Measurements from ENCODE around the gene PARP16. TPM values are rescaled to one million over a fixed set of nuclear protein-coding genes. Genes with fewer than 3 reads are reported as not detected.

Gene PARP16
- total RNA-seq, 1 donor from 2014 or later, result 12.4 TPM

Other genes with a start within 250 kb of the PARP16 start
- gene SLC51B, start 241.5 kb downstream of the PARP16 start, total RNA-seq, result 0.37 TPM
- 17.5 TPM for gene RASL12, start 218.9 kb downstream of the PARP16 start, total RNA-seq
- gene KBTBD13, start 210.1 kb downstream of the PARP16 start, total RNA-seq, result not detected
- 5.6 TPM for gene UBAP1L, start 171.7 kb downstream of the PARP16 start, total RNA-seq
- 22.0 TPM for gene PDCD7, start 153.1 kb downstream of the PARP16 start, total RNA-seq
- 47.2 TPM for gene CLPX, start 101.5 kb downstream of the PARP16 start, total RNA-seq
- gene CILP, start 75.4 kb downstream of the PARP16 start, total RNA-seq, result 19.2 TPM
- not detected for gene RNU5A-1, start 9.2 kb upstream of the PARP16 start, total RNA-seq
- 18.4 TPM for gene RNU5B-1, start 17.8 kb upstream of the PARP16 start, total RNA-seq
- gene IGDCC3, start 91.1 kb upstream of the PARP16 start, total RNA-seq, result 0.69 TPM
- 4.1 TPM for gene IGDCC4, start 136.1 kb upstream of the PARP16 start, total RNA-seq
- 30.0 TPM for gene DPP8, start 230.8 kb upstream of the PARP16 start, total RNA-seq
- 80.5 TPM for gene HACD3, start 243.6 kb upstream of the PARP16 start, total RNA-seq

All from mucosa of gallbladder (tissue), 1 donor.